NT2/D1 (cell line): ENCODE measurements around the gene ARPP21.

Source experiments
- SUZ12 ChIP-seq: IDR thresholded peaks from 2 replicates; pipeline ENCODE4 v1.6.1; 2011; ENCODE audit not compliant: insufficient read length, insufficient read depth; ENCODE audit errors: extremely low read depth
- YY1 ChIP-seq: IDR thresholded peaks from 2 replicates; pipeline ENCODE4 v1.6.1; 2011; ENCODE audit not compliant: insufficient read length, insufficient read depth
- ZNF274 ChIP-seq: IDR thresholded peaks from 2 replicates; pipeline ENCODE4 v1.6.1; 2011; ENCODE audit warnings: mild to moderate bottlenecking, low read depth, low read length

- TF ChIP-seq ZNF274: no peak
- no peak for TF ChIP-seq YY1
- no peak for TF ChIP-seq SUZ12
Observed at GRCh38 chr3:35743218-35743617, 103.9 kb downstream of the ARPP21 start.
